GM21390 (cell line): ENCODE results near the gene PNMA8A.

Experiments
- ATAC-seq: cut with Tn5 transposase; IDR thresholded peaks from one replicate; pipeline ENCODE4 v1.9.1; 2021; ENCODE audit not compliant: unreplicated experiment

The PNMA8A gene

GRCh38 chr19:46492841-46493235 lies 21.5 kb upstream of the PNMA8A start:
- no peak for ATAC-seq

DNA sequence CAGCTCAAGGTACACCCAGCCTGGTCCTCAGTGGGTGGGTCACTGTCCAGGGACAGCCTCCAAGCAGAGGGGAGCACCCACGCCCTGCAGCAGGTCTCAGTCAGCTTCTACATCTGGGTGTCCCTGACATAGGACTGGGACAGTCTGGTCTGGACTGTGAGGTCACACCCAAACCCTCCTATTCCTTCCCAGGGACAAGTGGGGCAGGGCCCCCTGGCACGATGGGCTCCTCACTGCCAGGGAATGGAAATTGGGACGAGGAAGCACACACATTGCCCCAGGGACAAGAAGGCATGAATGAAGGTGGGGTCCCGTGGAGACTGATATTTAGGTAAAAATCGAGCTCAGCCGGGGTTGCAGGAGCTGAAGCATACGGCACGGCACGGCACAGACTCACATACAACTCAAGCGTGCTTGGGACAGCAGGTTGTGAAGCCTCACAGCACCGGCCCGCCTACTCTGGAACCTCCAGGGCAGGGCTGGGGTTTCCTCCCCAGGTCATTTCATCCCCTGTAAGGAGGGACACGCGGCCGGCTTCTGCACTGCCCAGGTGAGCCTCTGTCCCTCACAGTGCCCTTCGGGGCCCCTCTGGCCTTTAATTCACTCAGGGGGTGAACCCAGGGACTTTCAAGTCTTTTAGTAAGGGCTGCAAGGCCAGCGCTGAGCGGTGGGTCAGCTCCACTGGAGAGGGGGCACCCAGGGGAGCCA lies 20.8 kb upstream of the PNMA8A start:
- no peak for ATAC-seq

GRCh38 chr19:46490774-46491173 lies 19.4 kb upstream of the PNMA8A start:
- ATAC-seq: no peak

GRCh38 chr19:46489445-46490272 lies 18.3 kb upstream of the PNMA8A start:
- ATAC-seq: no peak

GRCh38 chr19:46488551-46488950 lies 17.2 kb upstream of the PNMA8A start:
- ATAC-seq: no peak

DNA sequence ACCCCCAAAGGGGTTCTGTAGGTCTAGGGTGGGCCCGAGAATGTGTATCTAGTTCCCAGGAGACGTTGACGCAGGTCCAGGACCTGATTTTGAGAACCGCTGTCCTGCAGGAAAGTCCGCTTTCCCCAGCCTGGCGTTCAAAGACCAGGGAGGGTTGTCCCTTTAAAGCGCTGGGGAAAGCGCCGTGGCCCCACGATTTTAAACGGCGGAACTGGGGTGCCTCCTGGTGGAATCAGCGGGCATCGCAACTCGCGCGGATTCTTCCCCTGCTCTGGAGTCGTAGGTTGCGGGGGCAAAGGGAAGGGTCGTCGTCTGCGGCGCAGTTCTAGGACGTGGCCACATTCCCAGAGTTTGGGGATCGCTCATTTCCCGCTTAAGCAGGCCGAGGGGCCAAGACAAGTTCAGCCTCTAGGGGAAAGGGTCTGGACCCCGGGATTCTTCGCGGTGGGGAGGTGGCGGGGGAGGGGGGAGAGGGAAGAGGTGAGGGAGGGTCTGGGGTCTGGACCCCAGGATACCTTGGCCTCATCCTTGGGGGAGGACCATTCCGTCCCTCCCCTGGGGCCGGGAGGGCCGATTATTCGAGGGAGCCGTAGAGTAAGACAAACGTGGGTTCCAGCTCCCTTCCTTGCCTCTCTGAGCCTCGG lies 16.6 kb upstream of the PNMA8A start:
- ATAC-seq: no peak

GRCh38 chr19:46487178-46487801 lies 15.9 kb upstream of the PNMA8A start:
- ATAC-seq: no peak

DNA sequence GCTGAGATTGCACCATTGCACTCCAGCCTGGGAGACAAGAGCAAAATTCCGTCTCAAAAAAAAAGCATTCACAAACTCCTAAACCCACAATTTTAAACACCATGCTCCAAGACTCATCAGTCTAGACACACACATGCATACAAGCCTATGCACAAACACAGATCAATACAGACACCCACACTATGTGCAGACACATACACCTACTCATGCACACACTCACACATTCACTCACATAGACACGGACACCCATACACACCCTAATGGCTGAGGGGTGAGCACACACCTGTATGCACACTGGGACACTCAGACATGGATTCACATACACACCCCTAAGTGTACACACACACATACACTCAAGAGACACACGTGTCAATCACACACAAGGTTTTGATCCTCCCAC lies 15.0 kb upstream of the PNMA8A start:
- ATAC-seq: no peak

- no peak for ATAC-seq
Measured at GRCh38 chr19:46484656-46485055, 13.3 kb upstream of the PNMA8A start.

DNA sequence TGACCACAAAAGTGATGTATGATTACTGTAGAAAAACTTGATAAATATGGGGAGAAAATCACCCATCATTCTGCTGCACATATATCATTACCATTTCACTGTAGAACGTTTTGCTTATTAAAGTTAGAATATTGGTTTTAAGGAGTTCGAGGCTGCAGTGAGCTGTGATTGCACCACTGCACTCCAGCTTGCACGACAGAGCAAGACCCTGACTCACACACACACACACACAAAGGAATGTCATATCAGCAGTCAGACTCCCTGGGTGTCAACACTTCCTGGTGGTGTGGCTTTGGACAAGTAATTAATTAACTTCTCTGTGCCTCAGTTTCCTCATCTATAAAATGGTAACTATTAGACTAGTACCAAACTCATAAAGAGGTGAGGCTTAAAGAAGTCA lies 11.3 kb upstream of the PNMA8A start:
- no peak for ATAC-seq

- no peak for ATAC-seq
Measured at GRCh38 chr19:46481947-46482346, 10.6 kb upstream of the PNMA8A start.

GRCh38 chr19:46481223-46481848 lies 10.0 kb upstream of the PNMA8A start:
- no peak for ATAC-seq

- ATAC-seq: no peak
Measured at GRCh38 chr19:46480415-46480814, 9.1 kb upstream of the PNMA8A start.

GRCh38 chr19:46478356-46478986 lies 7.1 kb upstream of the PNMA8A start:
- no peak for ATAC-seq

- ATAC-seq: no peak
Measured at GRCh38 chr19:46475986-46476385, 4.6 kb upstream of the PNMA8A start.

- ATAC-seq: no peak
Measured at GRCh38 chr19:46474211-46474610, 2.8 kb upstream of the PNMA8A start.

- ATAC-seq: no peak
Measured at GRCh38 chr19:46472592-46472991, 1.2 kb upstream of the PNMA8A start.

DNA sequence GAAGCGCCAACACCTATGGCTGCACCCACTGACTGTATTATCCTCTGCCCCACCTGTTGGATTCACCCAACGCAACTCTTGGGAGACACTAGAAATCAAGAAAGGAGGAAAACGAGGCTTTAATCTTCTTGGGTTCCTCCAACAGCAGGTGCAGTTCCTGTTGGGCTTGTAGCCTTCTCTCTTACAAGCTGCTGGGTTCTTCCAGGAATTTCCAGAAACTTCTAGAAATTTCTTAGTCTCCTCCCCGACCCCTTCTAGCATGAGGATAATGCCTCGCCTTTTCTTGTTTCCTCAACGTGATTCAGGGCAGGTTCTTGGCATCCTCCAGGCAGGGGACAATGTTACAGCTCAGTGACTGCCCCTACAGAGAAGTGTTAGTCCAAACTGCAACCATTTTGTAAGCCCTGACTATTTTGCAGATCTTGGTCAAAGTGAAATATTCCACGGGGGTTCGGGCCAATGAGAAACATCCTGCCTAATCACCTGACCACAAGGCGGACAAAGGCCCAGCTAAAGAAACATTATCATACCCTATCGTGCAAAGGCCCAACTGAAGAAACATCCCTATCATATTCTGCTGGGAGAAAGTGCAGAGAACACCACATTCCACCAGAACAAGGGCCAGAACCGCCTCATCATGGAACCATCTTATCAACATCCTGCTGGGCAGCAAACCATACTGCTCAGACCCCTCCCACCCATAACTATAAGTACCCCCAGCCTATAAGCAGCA lies 614 bp upstream of the PNMA8A start:
- no peak for ATAC-seq

GRCh38 chr19:46470376-46470775 lies 987 bp downstream of the PNMA8A start:
- ATAC-seq: no peak
